NOMO-1 (cell line): ENCODE measurements around the gene OOSP4B.
A peak's percentile ranks its signal among the peaks of the same experiment; 100 is the strongest.
"Not testable (repeated sequence)": the region's sequence is repeated elsewhere in the genome, so short reads cannot be mapped to it uniquely, and the experiment has no call there.

Source experiments
- DNase-seq, 2 experiments: peaks; one replicate each; lab custom pipeline; 2025; ENCODE audit not compliant: unreplicated experiment in 2 of 2; lab: John Stamatoyannopoulos, UW

The OOSP4B gene

GRCh38 chr11:60059052-60059451 lies 42.1 kb downstream of the OOSP4B start:
- DNase-seq: no peak

GRCh38 chr11:60059521-60060240 lies 42.7 kb downstream of the OOSP4B start:
- DNase-seq: no peak

GRCh38 chr11:60064111-60064510 lies 47.1 kb downstream of the OOSP4B start:
- DNase-seq: peak in 1 of 2 experiments; percentile 73

- no peak for DNase-seq
Measured at GRCh38 chr11:60065801-60066200, 48.8 kb downstream of the OOSP4B start.

GRCh38 chr11:60069450-60069849 lies 52.5 kb downstream of the OOSP4B start:
- DNase-seq: no peak

- not testable (repeated sequence) for DNase-seq
Measured at GRCh38 chr11:60071644-60072043, 54.7 kb downstream of the OOSP4B start.

- DNase-seq: no peak
Measured at GRCh38 chr11:60077216-60077817, 60.3 kb downstream of the OOSP4B start.

- DNase-seq: peak in 1 of 2 experiments; percentile 5
Measured at GRCh38 chr11:60077981-60078380, 61.0 kb downstream of the OOSP4B start.

GRCh38 chr11:60078745-60079144 lies 61.8 kb downstream of the OOSP4B start:
- DNase-seq: no peak

GRCh38 chr11:60080535-60080934 lies 63.6 kb downstream of the OOSP4B start:
- DNase-seq: no peak
